Lung (tissue), 12 donors: ENCODE results near the gene BAZ1A. TPM values are rescaled to one million over a fixed set of nuclear protein-coding genes. Genes with fewer than 3 reads are reported as not detected.

ENCODE experiments used
- ATAC-seq: fragments of 200-7000 bp; cut with Tn5 transposase; one replicate; pipeline ENCODE4 v1.9.1; 2020; ENCODE audit warnings: moderate number of reproducible peaks; ENCODE audit not compliant: insufficient read depth, low FRiP score
- DNase-seq, 3 donors: peaks; one replicate each; pipeline ENCODE4 v3.0.0-alpha.2; 2013 to 2017
- H3K27ac ChIP-seq, 2 donors: one replicate each; pipeline ENCODE4 v1.5.1; 2013; ENCODE audit warnings: mild to moderate bottlenecking in 2 of 2, moderate library complexity in 2 of 2, control low read depth in 1 of 2, inconsistent platforms in 1 of 2, low read depth in 1 of 2, low read length in 1 of 2
- H3K27me3 ChIP-seq, 3 donors: one replicate each; pipeline ENCODE4 v1.5.1; 2013; ENCODE audit warnings: low read length in 2 of 3; ENCODE audit not compliant: control insufficient read depth in 3 of 3, insufficient read depth in 3 of 3
- H3K36me3 ChIP-seq, 4 donors: one replicate each; pipeline ENCODE4 v1.5.1; 2013; ENCODE audit warnings: low read length in 4 of 4, mild to moderate bottlenecking in 1 of 4, moderate library complexity in 1 of 4; ENCODE audit not compliant: control insufficient read depth in 4 of 4, insufficient read depth in 4 of 4
- H3K4me1 ChIP-seq, 5 donors: one replicate each; pipeline ENCODE4 v1.5.1; 2013; ENCODE audit warnings: low read length in 5 of 5, mild to moderate bottlenecking in 2 of 5, moderate library complexity in 1 of 5; ENCODE audit not compliant: control insufficient read depth in 5 of 5, insufficient read depth in 5 of 5
- H3K4me3 ChIP-seq: one replicate; pipeline ENCODE4 v1.5.1; 2013; ENCODE audit warnings: mild to moderate bottlenecking, control low read depth, moderate library complexity
- H3K9ac ChIP-seq, 2 donors: one replicate each; pipeline ENCODE4 v1.5.1; 2013; ENCODE audit warnings: low read length in 2 of 2, control low read depth in 1 of 2; ENCODE audit not compliant: insufficient read depth in 1 of 2
- H3K9me3 ChIP-seq, 4 donors: one replicate each; pipeline ENCODE4 v1.5.1; 2013; ENCODE audit warnings: low read length in 3 of 4, mild to moderate bottlenecking in 1 of 4, moderate library complexity in 1 of 4; ENCODE audit not compliant: control insufficient read depth in 4 of 4, insufficient read depth in 3 of 4
- WGBS, 2 donors: extraction: QIAGEN DNeasy Blood & Tissue Kit; methylation state at CpG; one replicate each; pipeline ENCODE4 v1.1.7; 2013; 5-methylcytosine and 5-hydroxymethylcytosine counted together
- polyA plus RNA-seq, 2 donors: library from polyadenylated mRNA; stranded (reverse); fragments of 200-250 nt; gene quantifications; one replicate each; pipeline ENCODE4 v1.2.1, GENCODE V29; 2013
- total RNA-seq, 2 donors: library from RNA; depleted of rRNA in 1 of 2; stranded (reverse); fragments of >200 nt in 1 of 2; gene quantifications; one replicate each; pipeline ENCODE4 v1.2.1, GENCODE V29; 2014 to 2021
- TF ChIP-seq, protein P1 (sequence below): IDR thresholded peaks from 2 replicates; pipeline ENCODE4 v1.5.1; 2012; ENCODE audit warnings: mild to moderate bottlenecking; ENCODE audit errors: control extremely low read depth, extremely low read depth
- donor health status: control.
- donor health status: control.
- donor health status: Bipolar disorder and iron deficiency.
- donor health status: healthy.
- donor health status: DM: yes; HTN: yes; CAD: no.

BAZ1A gene
- total and polyA plus RNA-seq, 4 donors: 17.2 to 52.4 (median 32.1) TPM

DNA sequence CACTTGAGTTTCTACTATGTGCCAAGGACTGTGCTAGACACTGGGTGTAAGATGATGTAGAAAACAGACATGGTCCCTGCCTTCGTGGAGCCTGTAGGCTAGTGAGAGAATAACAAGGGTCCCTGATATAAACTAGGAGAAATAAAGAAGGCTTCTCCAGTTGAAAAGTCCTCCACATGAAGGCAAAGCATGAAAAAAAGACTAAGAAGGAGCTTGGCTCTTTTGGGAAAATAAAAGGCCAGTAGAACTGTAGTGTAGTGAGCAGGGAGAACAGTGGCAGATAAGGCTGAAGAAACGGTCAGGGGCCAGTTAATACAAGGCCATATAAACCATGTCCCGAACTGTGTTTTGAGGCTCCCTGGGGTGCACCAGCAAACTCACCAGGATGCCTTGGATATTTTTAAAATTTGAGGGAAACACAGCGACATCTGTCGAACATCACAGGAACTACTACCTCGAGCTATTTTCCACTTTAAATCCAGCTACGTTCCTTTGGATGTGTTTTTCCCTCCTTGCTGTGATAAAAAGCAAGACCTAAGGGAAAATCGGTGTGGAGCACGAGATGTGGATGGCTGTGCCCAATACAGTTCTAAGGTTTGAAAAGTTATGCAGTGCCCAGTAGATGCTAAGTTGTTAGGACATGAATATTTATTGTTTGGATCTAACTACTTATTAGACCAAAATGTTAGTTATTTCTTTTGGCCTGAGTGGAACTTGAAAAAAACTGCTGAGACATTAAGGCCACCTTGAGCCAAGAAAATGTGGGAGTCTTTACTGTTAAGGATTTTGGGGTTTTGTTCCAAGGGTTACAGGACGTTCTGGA is 152.2 kb downstream of the BAZ1A start:
- 12% methylated on average over 10 of the region's 10 CpGs for WGBS, 2 donors
- peaks cover 0 to 6% (median 0%) of the 10 kb centered on the region in 5 donors for H3K4me1 ChIP-seq
- no peaks in the 10 kb centered on the region for H3K27me3 ChIP-seq
- H3K27ac ChIP-seq: no peak overlapping the region
- no peak overlapping the region for H3K4me3 ChIP-seq
- TF ChIP-seq, protein P1, sequence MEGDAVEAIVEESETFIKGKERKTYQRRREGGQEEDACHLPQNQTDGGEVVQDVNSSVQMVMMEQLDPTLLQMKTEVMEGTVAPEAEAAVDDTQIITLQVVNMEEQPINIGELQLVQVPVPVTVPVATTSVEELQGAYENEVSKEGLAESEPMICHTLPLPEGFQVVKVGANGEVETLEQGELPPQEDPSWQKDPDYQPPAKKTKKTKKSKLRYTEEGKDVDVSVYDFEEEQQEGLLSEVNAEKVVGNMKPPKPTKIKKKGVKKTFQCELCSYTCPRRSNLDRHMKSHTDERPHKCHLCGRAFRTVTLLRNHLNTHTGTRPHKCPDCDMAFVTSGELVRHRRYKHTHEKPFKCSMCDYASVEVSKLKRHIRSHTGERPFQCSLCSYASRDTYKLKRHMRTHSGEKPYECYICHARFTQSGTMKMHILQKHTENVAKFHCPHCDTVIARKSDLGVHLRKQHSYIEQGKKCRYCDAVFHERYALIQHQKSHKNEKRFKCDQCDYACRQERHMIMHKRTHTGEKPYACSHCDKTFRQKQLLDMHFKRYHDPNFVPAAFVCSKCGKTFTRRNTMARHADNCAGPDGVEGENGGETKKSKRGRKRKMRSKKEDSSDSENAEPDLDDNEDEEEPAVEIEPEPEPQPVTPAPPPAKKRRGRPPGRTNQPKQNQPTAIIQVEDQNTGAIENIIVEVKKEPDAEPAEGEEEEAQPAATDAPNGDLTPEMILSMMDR: peak; percentile 73
- H3K9me3 ChIP-seq: no peaks in the 10 kb centered on the region
- H3K9ac ChIP-seq: no peak overlapping the region
- ATAC-seq (peak; percentile 77), DNase-seq (peak; percentile 31 to 70 (median 69))
- no peaks in the 10 kb centered on the region for H3K36me3 ChIP-seq

DNA sequence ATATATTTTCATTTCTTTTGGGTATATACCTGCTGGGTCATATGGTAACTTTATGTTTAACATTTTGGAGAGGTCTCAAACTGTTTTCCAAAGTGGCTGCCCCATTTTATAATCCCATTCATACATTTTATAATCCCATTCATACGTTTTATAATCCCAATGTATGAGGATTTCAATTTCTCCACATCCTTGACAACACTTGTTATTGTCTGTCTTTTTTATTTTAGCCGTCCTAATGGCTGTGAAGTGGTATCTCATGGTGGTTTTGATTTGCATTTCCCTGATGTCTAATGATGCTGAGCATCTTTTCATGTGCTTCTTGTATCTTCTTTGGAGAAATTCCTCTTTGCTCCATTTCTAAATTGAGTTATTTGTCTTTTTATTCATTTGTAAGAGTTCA is 154.0 kb downstream of the BAZ1A start:
- H3K27me3 ChIP-seq: no peaks in the 10 kb centered on the region
- no peak overlapping the region for H3K4me3 ChIP-seq
- H3K36me3 ChIP-seq: no peaks in the 10 kb centered on the region
- no peaks in the 10 kb centered on the region for H3K9me3 ChIP-seq
- 89 to 90% methylated on average over 2 of the region's 2 CpGs for WGBS, 2 donors
- TF ChIP-seq, protein P1: no peak
- H3K27ac ChIP-seq: no peak overlapping the region
- DNase-seq (no peak), ATAC-seq (no peak)
- peaks cover 0 to 6% (median 0%) of the 10 kb centered on the region in 5 donors for H3K4me1 ChIP-seq
- H3K9ac ChIP-seq: no peak overlapping the region

DNA sequence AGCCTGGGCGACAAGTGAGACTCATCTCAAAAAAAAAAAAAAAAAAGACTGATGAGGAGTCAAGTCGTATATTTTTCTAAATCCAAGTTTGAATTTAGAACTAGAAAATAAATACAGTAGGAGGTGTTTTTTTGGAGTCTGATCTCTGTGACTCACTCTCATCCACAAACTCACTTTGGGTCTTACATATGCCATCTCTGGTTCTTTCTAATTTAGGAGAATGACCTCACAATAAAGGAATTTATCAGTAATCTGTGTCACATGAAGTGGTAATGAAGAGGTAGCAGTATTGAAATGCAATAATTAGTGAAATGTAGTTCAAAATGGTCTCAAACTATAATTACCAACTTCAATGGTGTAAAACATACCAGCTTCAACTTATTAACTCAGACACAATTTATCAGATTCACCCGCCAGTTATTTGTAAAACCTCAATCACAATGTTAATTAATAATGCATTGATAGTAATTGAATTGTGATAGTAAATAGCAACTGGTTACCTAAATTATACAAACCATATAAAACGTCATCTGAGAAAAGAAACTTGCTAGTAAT is 156.3 kb downstream of the BAZ1A start:
- ATAC-seq: no peak
- no peaks in the 10 kb centered on the region for H3K36me3 ChIP-seq
- H3K27ac ChIP-seq: no peak overlapping the region
- 63 to 74% methylated on average over 4 of the region's 4 CpGs for WGBS, 2 donors
- H3K4me1 ChIP-seq: peaks cover 0 to 11% (median 4%) of the 10 kb centered on the region in 5 donors
- TF ChIP-seq, protein P1: no peak
- no peak for DNase-seq
- no peak overlapping the region for H3K9ac ChIP-seq
- H3K4me3 ChIP-seq: no peak overlapping the region
- H3K27me3 ChIP-seq: no peaks in the 10 kb centered on the region
- no peaks in the 10 kb centered on the region for H3K9me3 ChIP-seq
